Keratinocyte (primary cell): Measurements from ENCODE around the gene DEPDC1B.

ENCODE experiments used
- CTCF ChIP-seq, 3 experiments: IDR thresholded peaks in 1 of 3; conservative IDR thresholded peaks in 1 of 3; optimal IDR thresholded peaks in 1 of 3; 2 replicates in 2 of 3; 3 replicates in 1 of 3; pipeline versions ENCODE3 to v1.5.1; 2011; ENCODE audit warnings: low read length in 3 of 3, mild to moderate bottlenecking in 3 of 3, moderate library complexity in 2 of 3, control low read depth in 1 of 3, inconsistent platforms in 1 of 3; ENCODE audit not compliant: insufficient read depth in 2 of 3; ENCODE audit errors: extremely low read depth in 1 of 3
- EZH2 ChIP-seq: IDR thresholded peaks from one replicate; pipeline ENCODE4 v1.6.1; 2012; ENCODE audit warnings: inconsistent platforms, mild to moderate bottlenecking, low read length, moderate library complexity

GRCh38 chr5:60577116-60577515 lies 122.8 kb downstream of the DEPDC1B start:
- TF ChIP-seq CTCF (optimal IDR thresholded peaks at IDR 0.05 in 1 of 3, IDR thresholded peaks at IDR 0.05 in 1 of 3, conservative IDR thresholded peaks at IDR 0.05 in 1 of 3; ENCODE audit: extremely low read depth in 1 of 3, insufficient read depth in 2 of 3, low read length in 3 of 3) (no peak), EZH2 (no peak)
